BLaER1 treated with 17β-estradiol and CSF1 and Interleukin-3, amounts not matched to agents 10 nM and 100 nM (cell line): Measurements from ENCODE around the gene MYO1D.

ENCODE experiments used
- H3K27ac ChIP-seq, 11 experiments: shearing (Covaris generic); formaldehyde crosslinking; 2 replicates each; pipeline ENCODE4 v1.8.1; 2022
- H3K27me3 ChIP-seq, 11 experiments: shearing (Covaris generic); formaldehyde crosslinking; 2 replicates each; pipeline ENCODE4 v1.8.1; 2022
- H3K36me3 ChIP-seq, 11 experiments: shearing (Covaris generic); formaldehyde crosslinking; 2 replicates each; pipeline ENCODE4 v1.8.1; 2022
- H3K4me1 ChIP-seq, 10 experiments: shearing (Covaris generic); formaldehyde crosslinking; 2 replicates each; pipeline ENCODE4 v1.8.1; 2022
- H3K4me2 ChIP-seq, 11 experiments: shearing (Covaris generic); formaldehyde crosslinking; 2 replicates each; pipeline ENCODE4 v1.8.1; 2022
- H3K4me3 ChIP-seq, 10 experiments: shearing (Covaris generic); formaldehyde crosslinking; 2 replicates each; pipeline ENCODE4 v1.8.1; 2022
- H3K9ac ChIP-seq, 11 experiments: shearing (Covaris generic); formaldehyde crosslinking; 2 replicates each; pipeline ENCODE4 v1.8.1; 2022
- H3K9me3 ChIP-seq, 11 experiments: shearing (Covaris generic); formaldehyde crosslinking; replicated peaks in 1 of 11; 2 replicates each; pipeline ENCODE4 v1.8.1; 2022
- H4K20me1 ChIP-seq, 11 experiments: shearing (Covaris generic); formaldehyde crosslinking; 2 replicates each; pipeline ENCODE4 v1.8.1; 2022
- Cebpa-rat ChIP-seq, 11 experiments: shearing (Covaris generic); IDR thresholded peaks; 2 replicates each; pipeline ENCODE4 v1.8.1; 2022

MYO1D gene

DNA sequence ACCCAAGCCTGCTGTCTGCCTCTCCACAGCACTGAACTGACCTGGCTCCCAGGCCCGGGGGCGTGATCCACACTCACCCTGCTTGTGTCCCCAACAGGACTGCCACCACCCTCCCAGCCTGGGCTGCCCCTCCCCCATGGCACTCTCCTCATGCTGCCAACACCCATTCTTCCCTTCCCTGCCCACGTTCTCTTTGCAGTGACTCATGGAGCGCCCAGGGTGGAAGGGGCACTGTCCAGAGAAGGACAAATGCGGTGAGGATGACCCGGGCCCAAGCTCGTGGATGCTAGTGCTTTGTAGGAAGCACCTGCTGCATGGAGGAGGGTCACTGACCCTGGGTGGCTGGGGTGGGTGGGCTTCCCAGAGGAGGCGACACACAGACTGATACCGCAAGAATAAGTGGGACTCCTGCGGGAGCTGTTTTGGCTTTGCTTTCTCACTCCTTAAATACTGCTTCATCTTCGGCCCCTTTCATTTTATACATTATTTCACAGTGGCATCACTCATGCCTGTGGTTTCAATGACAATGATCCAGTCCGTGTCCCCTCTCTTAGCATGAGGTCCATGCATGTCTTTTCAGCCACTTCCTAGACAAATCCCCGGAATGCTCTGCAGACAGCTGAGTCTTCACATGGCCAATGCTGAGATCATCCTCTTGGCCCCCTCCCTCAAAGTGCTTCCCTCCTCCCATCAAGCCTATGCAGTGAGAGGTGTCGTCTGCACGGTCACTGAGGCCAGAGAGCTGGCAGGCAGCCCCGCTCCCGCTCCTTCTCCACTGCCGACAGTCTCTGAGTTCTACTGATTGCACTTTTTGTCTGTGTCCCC lies 372.5 kb downstream of the MYO1D start:
- Histone ChIP-seq H3K36me3 (no peaks in the 10 kb centered on the region), H4K20me1 (no peaks in the 10 kb centered on the region; a peak in 1 of 22 replicates), H3K9me3 (no peaks in the 10 kb centered on the region), H3K27me3 (no peaks in the 10 kb centered on the region), H3K4me2 (peak overlapping the region; percentile 62 to 95 (median 85)), H3K4me1 (peaks cover 23 to 29% (median 26%) of the 10 kb centered on the region in 10 experiments), H3K27ac (peak overlapping the region; percentile 17 to 81 (median 71); a peak in 21 of 22 replicates), H3K4me3 (no peak overlapping the region), H3K9ac (peak overlapping the region; percentile 25 to 62 (median 55); a peak in 15 of 22 replicates)
- no peak for TF ChIP-seq Cebpa-rat (IDR thresholded peaks at IDR 0.05)

DNA sequence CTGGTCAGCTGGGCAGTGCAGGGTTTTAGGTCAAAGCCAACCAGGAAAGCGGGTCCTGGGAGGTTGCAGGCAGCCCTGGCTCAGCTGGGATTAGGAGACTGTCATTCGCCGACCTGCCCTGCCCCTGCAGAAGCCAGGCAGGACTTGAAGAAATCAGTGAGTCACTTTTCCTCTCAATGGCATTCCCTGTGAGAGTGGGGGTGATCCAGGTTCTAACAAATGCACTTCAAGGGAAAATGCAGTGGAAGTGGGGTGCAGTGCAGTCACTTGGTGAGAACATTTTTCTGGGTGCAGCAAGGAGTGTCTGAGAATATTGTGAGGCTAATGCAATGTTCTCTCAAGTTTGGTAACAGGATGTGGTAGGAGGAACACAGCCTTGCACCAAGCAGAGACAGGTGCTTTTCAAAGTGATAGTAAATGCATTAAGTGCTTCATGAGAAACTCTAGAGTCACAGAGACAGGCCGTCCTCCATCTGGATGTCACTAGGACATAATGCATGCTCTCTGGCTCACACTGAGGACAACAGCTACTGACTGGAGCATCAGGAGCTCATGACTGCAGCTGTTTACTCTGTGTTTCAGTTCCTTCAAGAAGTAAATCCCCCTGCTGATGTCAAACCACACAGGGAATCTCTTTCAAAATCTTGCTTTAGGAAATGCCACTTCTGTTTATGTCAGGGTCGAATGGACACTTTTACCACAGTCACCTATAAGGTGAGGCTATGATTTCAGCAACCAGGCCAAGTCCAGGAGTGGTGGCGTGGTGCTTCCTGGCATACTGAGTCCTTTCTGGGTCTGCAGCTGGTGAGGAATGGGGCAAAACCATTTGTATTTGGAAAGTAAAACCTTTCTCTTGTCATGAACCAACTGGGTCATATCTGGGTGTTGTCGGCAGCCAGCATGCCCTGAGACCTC lies 373.4 kb downstream of the MYO1D start:
- Histone ChIP-seq H3K4me1 (peaks cover 23 to 29% (median 26%) of the 10 kb centered on the region in 10 experiments), H3K27me3 (no peaks in the 10 kb centered on the region), H3K4me3 (no peak overlapping the region), H4K20me1 (no peaks in the 10 kb centered on the region; a peak in 1 of 22 replicates), H3K27ac (peak overlapping the region; percentile 17 to 81 (median 71); a peak in 21 of 22 replicates), H3K9ac (peak overlapping the region; percentile 25 to 62 (median 55); a peak in 15 of 22 replicates), H3K36me3 (no peaks in the 10 kb centered on the region), H3K4me2 (peak overlapping the region; percentile 62 to 95 (median 85)), H3K9me3 (no peaks in the 10 kb centered on the region)
- peak in 3 of 11 experiments; percentile 5 to 28 (median 9); a peak in 4 of 22 replicates for TF ChIP-seq Cebpa-rat (IDR thresholded peaks at IDR 0.05)

DNA sequence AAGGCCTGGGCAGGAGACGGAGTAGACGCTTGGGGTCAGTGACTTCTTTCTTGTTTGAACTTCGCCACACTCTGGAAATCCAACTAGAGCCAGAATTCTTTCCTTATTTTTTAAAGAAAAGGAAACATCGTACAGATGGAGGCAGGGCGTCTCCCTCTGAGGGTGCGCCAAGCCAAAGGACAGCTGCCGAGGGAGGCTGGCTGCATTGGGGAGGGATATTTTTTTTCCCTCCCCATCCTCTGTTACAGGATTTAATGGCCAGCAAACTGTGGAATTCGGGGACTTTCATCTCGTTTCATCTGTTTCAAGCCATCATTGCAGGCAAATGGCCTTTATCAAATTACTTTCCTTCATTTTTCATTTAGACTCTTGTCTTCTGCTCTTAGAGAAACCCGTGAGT lies 374.2 kb downstream of the MYO1D start:
- Histone ChIP-seq H3K9ac (peak overlapping the region in 5 of 11 experiments; percentile 42 to 62 (median 56); a peak in 8 of 22 replicates), H3K4me3 (no peak overlapping the region), H3K4me2 (peak overlapping the region; percentile 62 to 95 (median 85); a peak in 21 of 22 replicates), H3K4me1 (peaks cover 23 to 29% (median 26%) of the 10 kb centered on the region in 10 experiments), H3K9me3 (no peaks in the 10 kb centered on the region), H4K20me1 (no peaks in the 10 kb centered on the region; a peak in 1 of 22 replicates), H3K36me3 (no peaks in the 10 kb centered on the region), H3K27ac (peak overlapping the region in 9 of 11 experiments; percentile 42 to 81 (median 73); a peak in 16 of 22 replicates), H3K27me3 (no peaks in the 10 kb centered on the region)
- TF ChIP-seq Cebpa-rat (IDR thresholded peaks at IDR 0.05) = no peak

DNA sequence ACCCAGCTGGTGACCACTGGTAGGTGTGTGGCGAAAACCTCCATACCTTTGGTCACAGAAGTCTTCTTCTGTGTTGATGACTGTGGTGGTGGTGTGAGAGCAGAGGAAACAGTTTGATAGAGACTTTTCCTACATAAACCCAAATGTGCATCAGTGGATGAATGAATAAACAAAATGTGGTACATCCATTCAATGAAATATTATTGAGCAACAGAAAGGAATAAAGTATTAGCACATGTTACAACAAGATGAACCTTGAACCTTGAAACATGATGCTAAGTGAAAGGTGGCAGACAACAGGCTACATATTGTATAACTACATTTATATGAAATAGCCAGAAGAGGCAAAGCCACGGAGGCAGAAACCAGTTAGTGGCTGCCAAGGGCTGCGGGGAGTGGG lies 374.9 kb downstream of the MYO1D start:
- Histone ChIP-seq H3K36me3 (no peaks in the 10 kb centered on the region), H3K9me3 (no peaks in the 10 kb centered on the region), H4K20me1 (no peaks in the 10 kb centered on the region; a peak in 1 of 22 replicates), H3K27ac (peak overlapping the region in 1 of 11 experiments; percentile 74; a peak in 2 of 22 replicates), H3K4me2 (no peak overlapping the region), H3K4me1 (peaks cover 23 to 30% (median 28%) of the 10 kb centered on the region in 10 experiments), H3K9ac (no peak overlapping the region), H3K27me3 (no peaks in the 10 kb centered on the region), H3K4me3 (no peak overlapping the region)
- no peak for TF ChIP-seq Cebpa-rat (IDR thresholded peaks at IDR 0.05)

- no peak for TF ChIP-seq Cebpa-rat (IDR thresholded peaks at IDR 0.05)
- no peak overlapping the region for H3K4me2 ChIP-seq
- H3K27me3 ChIP-seq = no peaks in the 10 kb centered on the region
- H3K36me3 ChIP-seq = no peaks in the 10 kb centered on the region
- no peaks in the 10 kb centered on the region for H3K9me3 ChIP-seq
- H3K4me1 ChIP-seq = peaks cover 41 to 47% (median 45%) of the 10 kb centered on the region in 10 experiments
- no peak overlapping the region for H3K9ac ChIP-seq
- no peak overlapping the region for H3K27ac ChIP-seq
- H3K4me3 ChIP-seq = no peak overlapping the region
- H4K20me1 ChIP-seq = peaks cover 0 to 10% (median 0%) of the 10 kb centered on the region in 11 experiments; a peak in 4 of 22 replicates
Measured at GRCh38 chr17:32498391-32498790, 378.5 kb downstream of the MYO1D start.

DNA sequence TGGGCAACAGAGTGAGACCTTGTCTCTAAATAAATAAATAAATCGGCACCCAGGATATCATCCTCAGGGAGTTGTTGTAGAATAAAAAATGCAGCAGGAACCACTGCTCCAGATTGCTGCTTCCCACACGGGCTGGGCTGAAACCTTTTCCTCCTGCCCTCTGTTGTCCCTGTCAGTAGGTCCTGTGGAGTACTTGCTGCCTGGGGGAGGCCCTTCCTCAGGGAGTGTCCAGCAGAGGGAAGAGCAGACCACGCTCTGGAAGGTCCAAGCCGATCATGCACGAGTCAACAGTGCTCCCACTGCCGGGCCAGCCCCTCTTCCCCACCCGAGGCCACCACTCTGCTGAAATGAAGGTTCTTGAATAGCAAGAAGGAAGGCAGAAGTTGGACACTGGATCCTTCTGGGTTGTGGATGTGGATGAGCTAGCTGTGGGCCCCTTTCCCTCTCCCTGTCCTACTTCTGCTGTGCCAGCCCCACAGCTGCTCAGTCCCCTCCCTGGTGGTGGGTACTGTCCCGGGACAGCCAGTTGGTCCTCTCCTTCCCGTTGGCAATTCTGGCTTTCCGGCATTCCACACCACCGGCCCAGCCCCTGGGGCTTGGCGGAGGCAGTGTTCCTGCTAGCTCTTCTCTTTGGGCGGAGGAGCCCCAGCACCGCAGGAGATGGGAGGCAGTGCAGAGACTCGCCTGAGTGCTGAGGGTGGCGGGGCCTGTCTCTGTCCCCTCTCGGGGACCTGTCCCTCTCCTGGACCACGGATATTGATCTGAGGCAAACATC lies 379.3 kb downstream of the MYO1D start:
- Histone ChIP-seq H3K4me1 (peaks cover 41 to 47% (median 45%) of the 10 kb centered on the region in 10 experiments), H3K9ac (no peak overlapping the region), H3K4me2 (no peak overlapping the region), H3K27ac (no peak overlapping the region), H4K20me1 (peaks cover 0 to 15% (median 0%) of the 10 kb centered on the region in 11 experiments; a peak in 4 of 22 replicates), H3K4me3 (no peak overlapping the region), H3K27me3 (no peaks in the 10 kb centered on the region), H3K9me3 (no peaks in the 10 kb centered on the region), H3K36me3 (no peaks in the 10 kb centered on the region)
- no peak for TF ChIP-seq Cebpa-rat (IDR thresholded peaks at IDR 0.05)

- peak overlapping the region; percentile 70 to 90 (median 79) for H3K4me2 ChIP-seq
- TF ChIP-seq Cebpa-rat (IDR thresholded peaks at IDR 0.05) = no peak
- H4K20me1 ChIP-seq = peaks cover 0 to 16% (median 1%) of the 10 kb centered on the region in 11 experiments; a peak in 9 of 22 replicates
- H3K27me3 ChIP-seq = no peaks in the 10 kb centered on the region
- H3K36me3 ChIP-seq = peaks cover 0 to 3% (median 0%) of the 10 kb centered on the region in 11 experiments; a peak in 3 of 22 replicates
- no peak overlapping the region for H3K4me3 ChIP-seq
- no peak overlapping the region; a peak in 1 of 22 replicates for H3K9ac ChIP-seq
- H3K4me1 ChIP-seq = peaks cover 52 to 58% (median 55%) of the 10 kb centered on the region in 10 experiments
- H3K27ac ChIP-seq = no peak overlapping the region
- H3K9me3 ChIP-seq = no peaks in the 10 kb centered on the region
Measured at GRCh38 chr17:32496395-32497073, 380.4 kb downstream of the MYO1D start.
